K562 (cell line): ENCODE measurements around the gene TRAPPC5. TPM values are rescaled to one million over a fixed set of nuclear protein-coding genes. Genes with fewer than 3 reads are reported as not detected.

Experiments used
- ATAC-seq: fragments of 200-7000 bp; cut with Tn5 transposase; 3 replicates; pipeline ENCODE4 v1.9.1; 2020; ENCODE audit warnings: moderate library complexity
- BruUV-seq: library from RNA; stranded (reverse); fragments of 400-500 nt; replicated peaks from 2 replicates; lab custom pipeline; 2021; lab: Mats Ljungman, UMichigan
- CTCF ChIA-PET: fragments of 300-600 bp; formaldehyde crosslinking; extraction: SDS; loops from one replicate; lab custom pipeline; 2021; ENCODE audit warnings: low intra/inter-chr PET ratio; lab: Yijun Ruan, JAX
- POLR2A ChIA-PET: fragments of 300-600, 350-650 bp; sonication (Branson Sonifier 250); formaldehyde crosslinking; extraction: SDS; loops from one replicate; lab custom pipeline; 2021; ENCODE audit warnings: antibody characterized with exemption, inconsistent platforms; lab: Yijun Ruan, JAX
- DNase-seq, 4 experiments: peaks; one replicate each; pipeline versions ENCODE4 v3.0.0 to v3.0.0-alpha.2; 2011 to 2018; ENCODE audit warnings: low spot score in 3 of 4, mixed read lengths in 3 of 4; ENCODE audit errors: extremely low read depth in 1 of 4
- FAIRE-seq: peaks from 2 replicates; lab custom pipeline; 2011; peaks lifted over from hg19 to GRCh38; lab: Jason Lieb, UNC
- H2AFZ ChIP-seq: 2 replicates; pipeline ENCODE4 v1.6.0; 2011; ENCODE audit warnings: low read depth, low read length, control low read depth, inconsistent platforms
- H3K27ac ChIP-seq: fragments of 200-600 bp; 3 replicates; pipeline ENCODE4 v1.8.0; 2011; ENCODE audit warnings: low read depth, mild to moderate bottlenecking, control low read depth, inconsistent platforms, low read length, moderate library complexity, mixed read lengths; ENCODE audit errors: extremely low read depth
- H3K27me3 ChIP-seq, 2 experiments: fragments of 300-600 bp in 1 of 2; 2 replicates in 1 of 2; 3 replicates in 1 of 2; pipeline versions ENCODE4 v1.6.0 to v1.8.0; 2011; ENCODE audit warnings: inconsistent platforms in 2 of 2, low read length in 2 of 2, mild to moderate bottlenecking in 1 of 2, mixed read lengths in 1 of 2, moderate library complexity in 1 of 2; ENCODE audit not compliant: control insufficient read depth in 2 of 2, insufficient read depth in 2 of 2
- H3K36me3 ChIP-seq: fragments of 300-600 bp; 3 replicates; pipeline ENCODE4 v1.8.0; 2011; ENCODE audit warnings: mild to moderate bottlenecking, low read length, inconsistent platforms; ENCODE audit not compliant: control insufficient read depth, insufficient read depth
- H3K4me1 ChIP-seq, 2 experiments: fragments of 200-600 bp in 1 of 2; replicated peaks in 1 of 2; 2 replicates in 1 of 2; 3 replicates in 1 of 2; pipeline versions ENCODE4 v1.5.1 to v1.8.0; 2011; ENCODE audit warnings: inconsistent platforms in 2 of 2, low read length in 2 of 2, mild to moderate bottlenecking in 1 of 2, mixed read lengths in 1 of 2, moderate library complexity in 1 of 2; ENCODE audit not compliant: control insufficient read depth in 2 of 2, insufficient read depth in 2 of 2
- H3K4me2 ChIP-seq: 2 replicates; pipeline ENCODE4 v1.6.1; 2011; ENCODE audit warnings: low read length, control low read depth, inconsistent platforms, mixed read lengths; ENCODE audit not compliant: insufficient read depth
- H3K4me3 ChIP-seq: fragments of 200-600 bp; sonication (generic), shearing (Covaris generic); 2 replicates; pipeline ENCODE4 v1.5.1; 2016; ENCODE audit warnings: control low read depth, inconsistent platforms
- H3K79me2 ChIP-seq: fragments of 200-600 bp; 3 replicates; pipeline ENCODE4 v1.8.0; 2011; ENCODE audit warnings: low read length, inconsistent platforms; ENCODE audit not compliant: control insufficient read depth, insufficient read depth
- H3K9ac ChIP-seq, 2 experiments: 2 replicates each; pipeline versions ENCODE4 v1.6.0 to v1.6.1; 2011; ENCODE audit warnings: low read depth in 2 of 2, low read length in 2 of 2, control low read depth in 1 of 2, inconsistent platforms in 1 of 2, mild to moderate bottlenecking in 1 of 2, mixed read lengths in 1 of 2; ENCODE audit not compliant: insufficient read depth in 1 of 2
- H3K9me1 ChIP-seq: one replicate; pipeline ENCODE4 v1.6.0; 2011; ENCODE audit warnings: inconsistent platforms, mild to moderate bottlenecking, low read length, moderate library complexity; ENCODE audit not compliant: control insufficient read depth, insufficient read depth
- H3K9me3 ChIP-seq: replicated peaks from 2 replicates; pipeline ENCODE4 v1.5.1; 2011; ENCODE audit warnings: low read depth, low read length, inconsistent platforms; ENCODE audit not compliant: control insufficient read depth, insufficient read depth
- H4K20me1 ChIP-seq: replicated peaks from 2 replicates; pipeline ENCODE4 v1.6.1; 2011; ENCODE audit warnings: low read length, inconsistent platforms, mixed read lengths; ENCODE audit not compliant: control insufficient read depth, insufficient read depth
- CBFA2T3 ChIP-seq: fragments of 450-650 bp; IDR thresholded peaks from 2 replicates; pipeline ENCODE4 v1.6.1; 2017
- CBFB ChIP-seq: sonication (generic); formaldehyde crosslinking; IDR thresholded peaks from 2 replicates; pipeline ENCODE4 v1.4.0; 2020; ENCODE audit warnings: mild to moderate bottlenecking, missing genetic modification reagents
- FOSL1 ChIP-seq: fragments of 200-800 bp; sonication (Bioruptor generic); conservative IDR thresholded peaks from 2 replicates; pipeline ENCODE4 v1.6.1; 2016; ENCODE audit warnings: missing genetic modification characterization, missing compliant biosample characterization
- ILF3 ChIP-seq: fragments of 450-650 bp; IDR thresholded peaks from 2 replicates; pipeline ENCODE4 v1.6.1; 2018; ENCODE audit warnings: antibody characterized with exemption, mild to moderate bottlenecking, moderate library complexity, borderline replicate concordance
- KDM1A ChIP-seq, 2 experiments: fragments of 450-650 bp; IDR thresholded peaks; 2 replicates each; pipeline ENCODE4 v1.6.1; 2016; ENCODE audit warnings: mild to moderate bottlenecking in 2 of 2
- RBM14 ChIP-seq: fragments of 200-400 bp; formaldehyde crosslinking; IDR thresholded peaks from 2 replicates; pipeline ENCODE4 v1.6.1; 2018; ENCODE audit warnings: low read depth, mild to moderate bottlenecking, low read length, moderate library complexity, borderline replicate concordance; ENCODE audit not compliant: insufficient read depth
- TEAD4 ChIP-seq, 2 experiments: sonication (generic) in 1 of 2; formaldehyde crosslinking in 1 of 2; IDR thresholded peaks; 2 replicates each; pipeline versions ENCODE4 v1.6.1 to v1.8.0; 2012 to 2022; ENCODE audit warnings: borderline replicate concordance in 1 of 2, inconsistent platforms in 1 of 2, low read length in 1 of 2, mild to moderate bottlenecking in 1 of 2, missing genetic modification reagents in 1 of 2
- ZNF507 ChIP-seq: conservative IDR thresholded peaks from 2 replicates; pipeline ENCODE4 v1.6.1; 2017; ENCODE audit warnings: missing genetic modification characterization, missing compliant biosample characterization
- WGBS: fragments of 100-300 bp; shearing (Covaris generic); methylation state at CpG from one replicate; pipeline ENCODE4 v1.1.6; 2016; ENCODE audit warnings: low coverage, mixed read lengths; ENCODE audit not compliant: insufficient coverage; ENCODE audit errors: missing lambda C conversion rate; 5-methylcytosine and 5-hydroxymethylcytosine counted together
- in situ Hi-C: fragments of 300-500 bp; cut with MboI; formaldehyde crosslinking; loops from 4 replicates; pipeline ENCODE4 v1.15.0; 2018; ENCODE audit warnings: inconsistent platforms, mixed read lengths
- intact Hi-C: fragments of 100-400 bp; cut with micrococcal nuclease; formaldehyde crosslinking; loops from 2 replicates; pipeline ENCODE4 v1.14.2; 2022
- polyA plus RNA-seq, 8 experiments: library from polyadenylated mRNA; depleted of rRNA in 4 of 8; stranded (reverse) in 5 of 8; unstranded in 3 of 8; fragments of >200 nt; fragmentation: Nextera tagmentation in 2 of 8; fragmentation: Illumina TruSeq in 1 of 8; extraction: Ambion mirVana in 2 of 8; extraction: Trizol in 1 of 8; gene quantifications; 2 replicates each; pipeline versions ENCODE4 v1.2.1 to v1.2.3, GENCODE V29; 2011 to 2014; ENCODE audit warnings: inconsistent platforms in 1 of 8, missing spikeins in 1 of 8
- total RNA-seq, 7 experiments: library from RNA; depleted of rRNA in 6 of 7; stranded (reverse); fragments of >200 nt in 6 of 7; fragmentation: Illumina TruSeq in 2 of 7; extraction: Trizol in 2 of 7; gene quantifications; 2 replicates each; pipeline versions ENCODE4 v1.2.1 to v1.2.3, GENCODE V29; 2011 to 2021; ENCODE audit warnings: low replicate concordance in 1 of 7
- TF ChIP-seq, protein P1 (sequence below): fragments of 450-650 bp; IDR thresholded peaks from 2 replicates; pipeline ENCODE4 v1.7.1; 2018; ENCODE audit warnings: mild to moderate bottlenecking, low read depth; ENCODE audit not compliant: partially characterized antibody
- TF ChIP-seq, protein P2 (sequence below): fragments of 250-450 bp; sonication (Bioruptor Pico); IDR thresholded peaks from 2 replicates; pipeline ENCODE4 v1.8.0; 2022; ENCODE audit warnings: inconsistent platforms
- TF ChIP-seq, protein P3 (sequence below): fragments of 250-450 bp; sonication (Bioruptor Pico); IDR thresholded peaks from 2 replicates; pipeline ENCODE4 v1.8.0; 2021; ENCODE audit warnings: moderate library complexity, mild to moderate bottlenecking, inconsistent platforms

The TRAPPC5 gene
- total and polyA plus RNA-seq, 9 of the 15 experiments (the other 6 are each of a cell fraction or from before 2014, with no cell fraction given): 2.0 to 76.9 (median 29.3) TPM

DNA sequence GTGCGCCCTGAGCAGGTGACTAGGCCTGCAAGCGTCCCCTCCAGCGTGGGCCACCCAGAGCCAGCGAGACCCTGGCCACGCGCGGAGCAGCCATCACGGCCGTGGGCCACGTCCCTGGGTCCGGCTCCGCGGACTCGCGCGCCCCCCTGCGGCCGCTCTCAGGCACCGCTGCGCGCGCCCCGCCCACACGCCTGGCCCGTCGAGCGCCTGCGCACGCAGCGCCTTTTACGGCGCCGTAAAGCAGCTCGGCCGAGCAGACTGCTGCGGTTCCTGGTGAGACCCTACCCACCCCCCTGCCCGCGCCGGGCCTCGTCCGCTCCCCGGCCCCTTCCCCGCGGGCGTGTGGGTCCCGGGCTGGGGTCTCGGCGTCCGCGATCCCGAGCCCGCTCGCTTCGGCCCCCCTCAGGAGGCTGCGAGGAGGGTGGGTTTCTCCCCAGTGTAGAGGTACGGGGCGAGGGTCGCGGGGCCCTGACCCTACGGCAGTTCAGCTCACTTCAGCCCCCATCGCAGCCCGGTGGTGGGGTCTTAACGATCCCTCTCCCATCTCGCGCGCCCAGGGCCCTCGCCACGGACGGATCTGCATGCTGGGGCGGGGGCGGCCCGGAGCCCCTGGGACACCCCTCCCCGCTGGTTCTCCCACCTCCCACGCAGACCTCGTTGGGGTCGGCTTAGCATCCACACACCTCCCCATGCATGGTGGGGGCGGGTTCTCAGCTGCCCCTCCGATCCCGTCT, at the start of gene TRAPPC5 (continued):
- TF ChIP-seq CBFA2T3: no peak
- TF ChIP-seq ILF3: 0 out of 2 replicates have a peak, but pooled peaks have one; percentile 29
- no peak for TF ChIP-seq RBM14
- no peak for TF ChIP-seq CBFB

DNA sequence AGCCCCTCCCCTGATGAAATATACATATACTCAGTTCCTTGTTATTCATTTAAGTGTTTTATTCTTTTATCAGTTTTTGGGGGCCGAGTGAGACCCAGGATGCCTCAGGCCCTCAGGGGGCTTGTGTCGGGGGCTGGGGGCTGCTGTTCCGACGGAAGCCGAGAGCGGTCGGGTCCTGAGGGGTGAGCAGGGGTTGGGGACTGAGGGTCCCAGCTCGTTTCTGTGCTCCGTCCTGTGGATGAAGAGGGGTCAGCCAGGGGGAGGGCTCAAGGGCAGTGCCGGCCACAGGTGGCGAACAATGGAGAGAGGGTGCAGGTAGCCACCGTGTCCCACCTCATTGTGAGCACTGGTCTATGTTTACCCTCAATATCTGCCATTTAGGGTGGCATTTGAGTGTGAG, 49.1 kb upstream of the TRAPPC5 start:
- ATAC-seq: no peak

More for the DNA sequence above, 49.1 kb upstream of the TRAPPC5 start:
- Histone ChIP-seq H3K9me1 (no peaks in the 10 kb centered on the region), H3K27ac (no peak overlapping the region)
- 83% methylated on average over 11 of the region's 12 CpGs for WGBS
- CTCF ChIA-PET: no interaction called here
- TF ChIP-seq FOSL1 (tag) (no peak), KDM1A (IDR thresholded peaks at IDR 0.05) (no peak), ZNF507 (no peak), TEAD4 (IDR thresholded peaks at IDR 0.05; ENCODE audit: low read length) (no peak), TEAD4 (CRISPR knock-in tag; IDR thresholded peaks at IDR 0.05; ENCODE audit: borderline replicate concordance) (no peak)
- TF ChIP-seq, protein P1, sequence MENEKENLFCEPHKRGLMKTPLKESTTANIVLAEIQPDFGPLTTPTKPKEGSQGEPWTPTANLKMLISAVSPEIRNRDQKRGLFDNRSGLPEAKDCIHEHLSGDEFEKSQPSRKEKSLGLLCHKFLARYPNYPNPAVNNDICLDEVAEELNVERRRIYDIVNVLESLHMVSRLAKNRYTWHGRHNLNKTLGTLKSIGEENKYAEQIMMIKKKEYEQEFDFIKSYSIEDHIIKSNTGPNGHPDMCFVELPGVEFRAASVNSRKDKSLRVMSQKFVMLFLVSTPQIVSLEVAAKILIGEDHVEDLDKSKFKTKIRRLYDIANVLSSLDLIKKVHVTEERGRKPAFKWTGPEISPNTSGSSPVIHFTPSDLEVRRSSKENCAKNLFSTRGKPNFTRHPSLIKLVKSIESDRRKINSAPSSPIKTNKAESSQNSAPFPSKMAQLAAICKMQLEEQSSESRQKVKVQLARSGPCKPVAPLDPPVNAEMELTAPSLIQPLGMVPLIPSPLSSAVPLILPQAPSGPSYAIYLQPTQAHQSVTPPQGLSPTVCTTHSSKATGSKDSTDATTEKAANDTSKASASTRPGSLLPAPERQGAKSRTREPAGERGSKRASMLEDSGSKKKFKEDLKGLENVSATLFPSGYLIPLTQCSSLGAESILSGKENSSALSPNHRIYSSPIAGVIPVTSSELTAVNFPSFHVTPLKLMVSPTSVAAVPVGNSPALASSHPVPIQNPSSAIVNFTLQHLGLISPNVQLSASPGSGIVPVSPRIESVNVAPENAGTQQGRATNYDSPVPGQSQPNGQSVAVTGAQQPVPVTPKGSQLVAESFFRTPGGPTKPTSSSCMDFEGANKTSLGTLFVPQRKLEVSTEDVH: no peak
- TF ChIP-seq, protein P2, sequence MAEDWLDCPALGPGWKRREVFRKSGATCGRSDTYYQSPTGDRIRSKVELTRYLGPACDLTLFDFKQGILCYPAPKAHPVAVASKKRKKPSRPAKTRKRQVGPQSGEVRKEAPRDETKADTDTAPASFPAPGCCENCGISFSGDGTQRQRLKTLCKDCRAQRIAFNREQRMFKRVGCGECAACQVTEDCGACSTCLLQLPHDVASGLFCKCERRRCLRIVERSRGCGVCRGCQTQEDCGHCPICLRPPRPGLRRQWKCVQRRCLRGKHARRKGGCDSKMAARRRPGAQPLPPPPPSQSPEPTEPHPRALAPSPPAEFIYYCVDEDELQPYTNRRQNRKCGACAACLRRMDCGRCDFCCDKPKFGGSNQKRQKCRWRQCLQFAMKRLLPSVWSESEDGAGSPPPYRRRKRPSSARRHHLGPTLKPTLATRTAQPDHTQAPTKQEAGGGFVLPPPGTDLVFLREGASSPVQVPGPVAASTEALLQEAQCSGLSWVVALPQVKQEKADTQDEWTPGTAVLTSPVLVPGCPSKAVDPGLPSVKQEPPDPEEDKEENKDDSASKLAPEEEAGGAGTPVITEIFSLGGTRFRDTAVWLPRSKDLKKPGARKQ (CRISPR knock-in tag): no peak
- TF ChIP-seq, protein P3, sequence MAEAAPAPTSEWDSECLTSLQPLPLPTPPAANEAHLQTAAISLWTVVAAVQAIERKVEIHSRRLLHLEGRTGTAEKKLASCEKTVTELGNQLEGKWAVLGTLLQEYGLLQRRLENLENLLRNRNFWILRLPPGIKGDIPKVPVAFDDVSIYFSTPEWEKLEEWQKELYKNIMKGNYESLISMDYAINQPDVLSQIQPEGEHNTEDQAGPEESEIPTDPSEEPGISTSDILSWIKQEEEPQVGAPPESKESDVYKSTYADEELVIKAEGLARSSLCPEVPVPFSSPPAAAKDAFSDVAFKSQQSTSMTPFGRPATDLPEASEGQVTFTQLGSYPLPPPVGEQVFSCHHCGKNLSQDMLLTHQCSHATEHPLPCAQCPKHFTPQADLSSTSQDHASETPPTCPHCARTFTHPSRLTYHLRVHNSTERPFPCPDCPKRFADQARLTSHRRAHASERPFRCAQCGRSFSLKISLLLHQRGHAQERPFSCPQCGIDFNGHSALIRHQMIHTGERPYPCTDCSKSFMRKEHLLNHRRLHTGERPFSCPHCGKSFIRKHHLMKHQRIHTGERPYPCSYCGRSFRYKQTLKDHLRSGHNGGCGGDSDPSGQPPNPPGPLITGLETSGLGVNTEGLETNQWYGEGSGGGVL (CRISPR knock-in tag): no peak
- TF ChIP-seq, all 486 proteins: peak for 0
- no peak overlapping the region for H3K9ac ChIP-seq
- peaks cover 19 to 35% of the 10 kb centered on the region in 2 experiments; a peak in 4 of 5 replicates for H3K4me1 ChIP-seq
- intact Hi-C loops: no loop called here
- H3K4me2 ChIP-seq: no peak overlapping the region
- no peaks in the 10 kb centered on the region for H3K9me3 ChIP-seq
- peaks cover 46% of the 10 kb centered on the region for H3K79me2 ChIP-seq
- no peaks in the 10 kb centered on the region for H4K20me1 ChIP-seq
- POLR2A ChIA-PET: interaction anchor here (4.8 kb wide), 1 partner anchor 13 kb away, joined by 22 read pairs; no protein-coding TSS in a partner anchor
- in situ Hi-C loops: no loop called here
- DNase-seq (no peak), FAIRE-seq (no peak)
- H3K27me3 ChIP-seq: no peaks in the 10 kb centered on the region
- H2AFZ ChIP-seq: no peak overlapping the region
- peaks cover 23% of the 10 kb centered on the region; the same call in 2 of the 3 replicates for H3K36me3 ChIP-seq
- no TSS peak for BruUV-seq
- no peak overlapping the region for H3K4me3 ChIP-seq
